Activated naive CD8-positive, alpha-beta T cell treated with anti-CD3 and anti-CD28 coated beads for 36 hours (primary cell): ENCODE measurements around the gene HSF2BP. TPM values are rescaled to one million over a fixed set of nuclear protein-coding genes. Genes with fewer than 3 reads are reported as not detected.
A peak's percentile ranks its signal among the peaks of the same experiment; 100 is the strongest.

ENCODE experiments used
- DNase-seq: peaks from one replicate; pipeline ENCODE4 v3.0.0; 2021
- H3K27ac Mint-ChIP-seq: one replicate; pipeline ENCODE4 v1.8.0; 2022; ENCODE audit warnings: mild to moderate bottlenecking, moderate library complexity, mixed read lengths
- H3K27me3 Mint-ChIP-seq: one replicate; pipeline ENCODE4 v1.8.0; 2022; ENCODE audit warnings: mild to moderate bottlenecking, mixed read lengths
- H3K36me3 Mint-ChIP-seq: one replicate; pipeline ENCODE4 v1.8.0; 2021; ENCODE audit warnings: mild to moderate bottlenecking, mixed read lengths
- H3K4me1 Mint-ChIP-seq: one replicate; pipeline ENCODE4 v1.8.0; 2021; ENCODE audit warnings: mixed read lengths
- H3K4me3 Mint-ChIP-seq: one replicate; pipeline ENCODE4 v1.8.0; 2022; ENCODE audit warnings: mild to moderate bottlenecking, moderate library complexity, mixed read lengths
- H3K9me3 Mint-ChIP-seq: one replicate; pipeline ENCODE4 v1.8.0; 2022; ENCODE audit warnings: mixed read lengths
- total RNA-seq, 2 experiments: library from RNA; stranded (reverse); gene quantifications; one replicate each; pipeline ENCODE4 v1.2.3, GENCODE V29; 2021

HSF2BP gene
- total RNA-seq, 2 experiments from 2014 or later, result 0.68 to 1.2 TPM

DNA sequence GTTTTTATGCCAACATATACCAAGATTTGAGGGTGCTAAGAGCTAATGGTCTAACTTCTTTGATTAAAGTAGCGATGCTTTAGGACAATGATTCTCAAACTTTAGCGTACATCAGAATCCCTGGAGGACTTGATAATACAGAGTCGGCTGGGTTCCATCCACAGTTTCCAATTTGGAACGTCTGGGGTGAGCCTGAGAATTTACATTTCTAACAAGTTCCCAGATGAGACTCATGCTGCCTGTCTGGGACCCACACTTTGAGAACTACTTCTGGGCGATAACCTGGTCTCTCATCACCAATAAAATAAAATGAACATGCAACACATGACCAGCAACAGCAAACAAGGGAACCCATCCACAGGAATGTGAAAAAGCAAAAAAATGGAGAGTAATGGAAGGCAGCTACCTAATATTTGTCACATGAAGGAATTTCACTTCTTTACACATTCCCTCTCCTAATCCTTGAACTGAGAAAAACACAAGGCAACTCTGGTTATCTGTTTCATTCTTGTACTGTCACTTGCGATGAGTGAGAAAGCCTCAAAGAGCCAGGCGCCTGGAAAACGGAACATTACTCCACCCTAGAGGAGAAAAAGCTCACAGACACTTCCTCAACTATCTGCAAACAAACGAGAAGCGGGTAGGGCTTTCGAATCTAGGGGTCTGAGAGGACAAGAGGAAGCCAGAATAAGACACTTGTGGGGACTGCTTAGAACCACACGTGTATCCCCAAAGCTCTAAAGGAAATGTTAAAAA is 14.0 kb downstream of the HSF2BP start:
- Mint-ChIP-seq H3K9me3 (no peaks in the 10 kb centered on the region), H3K4me1 (peaks cover 16% of the 10 kb centered on the region), H3K27ac (no peak overlapping the region), H3K36me3 (no peaks in the 10 kb centered on the region), H3K27me3 (no peaks in the 10 kb centered on the region), H3K4me3 (peak overlapping the region; percentile 33)
- DNase-seq, result peak; percentile 7

DNA sequence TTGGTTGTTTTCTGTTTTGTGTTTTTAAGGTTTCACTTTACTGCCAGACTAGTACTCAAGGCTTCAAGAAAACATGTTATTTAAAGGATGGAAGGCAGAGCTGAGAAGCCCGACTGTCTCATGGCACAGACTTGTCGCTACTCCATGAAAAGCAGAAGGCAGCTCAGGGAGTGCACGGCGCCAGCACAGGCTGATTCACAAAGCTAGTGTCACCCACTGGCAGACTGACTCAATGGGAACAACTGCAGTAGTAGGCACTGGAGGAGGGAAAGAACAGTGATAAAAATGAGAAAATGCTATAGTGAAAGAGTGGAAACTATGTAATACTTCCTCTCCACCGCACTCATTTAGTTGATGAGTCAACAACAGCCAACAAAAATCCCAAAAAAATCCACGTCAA is 14.7 kb downstream of the HSF2BP start:
- Mint-ChIP-seq H3K36me3 (no peaks in the 10 kb centered on the region), H3K9me3 (no peaks in the 10 kb centered on the region), H3K4me3 (no peak overlapping the region), H3K27me3 (no peaks in the 10 kb centered on the region), H3K27ac (no peak overlapping the region), H3K4me1 (peaks cover 17% of the 10 kb centered on the region)
- no peak for DNase-seq

DNA sequence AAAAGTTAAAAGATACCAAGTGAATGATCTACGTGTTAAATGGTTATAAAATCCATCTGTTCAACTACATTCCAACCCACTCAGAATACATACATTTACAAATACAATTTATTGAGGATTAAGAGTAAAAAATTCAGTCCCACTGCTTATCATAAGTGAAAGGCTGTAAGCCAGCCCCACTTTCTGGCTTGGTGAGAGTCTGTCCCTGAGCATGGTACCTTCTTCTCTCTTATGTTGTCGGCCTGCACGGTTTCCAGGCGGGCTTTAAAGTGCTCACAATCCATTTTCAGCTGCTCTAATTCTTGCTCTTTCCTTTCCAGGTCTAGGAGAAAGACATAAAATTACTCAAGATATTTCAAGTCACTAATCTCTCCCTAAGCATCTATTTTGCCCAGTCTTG is 15.2 kb downstream of the HSF2BP start:
- Mint-ChIP-seq H3K27me3 (no peaks in the 10 kb centered on the region), H3K4me3 (no peak overlapping the region)

DNA sequence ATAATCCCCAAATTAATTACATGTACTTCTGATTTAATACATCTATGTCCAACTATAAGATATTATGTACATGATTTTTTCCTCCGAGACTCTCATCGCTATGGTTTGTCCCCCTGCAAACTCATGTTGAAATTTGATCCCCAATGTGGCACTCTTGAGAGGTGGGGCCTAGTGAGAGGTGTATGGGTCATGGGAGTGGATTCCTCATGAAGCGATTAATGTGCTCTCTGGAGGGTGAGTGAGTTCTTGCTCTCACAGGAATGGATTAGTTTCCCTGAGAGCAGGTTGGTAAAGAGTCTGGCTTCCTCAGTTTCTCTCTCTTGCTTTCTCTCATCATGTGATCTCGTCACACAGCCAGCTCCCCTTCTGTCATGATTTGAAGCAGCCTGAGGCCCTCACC is 16.1 kb downstream of the HSF2BP start:
- H3K27me3 Mint-ChIP-seq, result no peaks in the 10 kb centered on the region
- H3K4me3 Mint-ChIP-seq, result no peak overlapping the region
- H3K36me3 Mint-ChIP-seq, result no peaks in the 10 kb centered on the region
- H3K27ac Mint-ChIP-seq, result no peak overlapping the region
- H3K4me1 Mint-ChIP-seq, result peaks cover 24% of the 10 kb centered on the region
- no peak for DNase-seq
- H3K9me3 Mint-ChIP-seq, result no peaks in the 10 kb centered on the region

More for the DNA sequence above, 15.2 kb downstream of the HSF2BP start:
- no peaks in the 10 kb centered on the region for H3K9me3 Mint-ChIP-seq
- no peak for DNase-seq
- H3K36me3 Mint-ChIP-seq, result no peaks in the 10 kb centered on the region
- H3K27ac Mint-ChIP-seq, result no peak overlapping the region
- peaks cover 22% of the 10 kb centered on the region for H3K4me1 Mint-ChIP-seq

DNA sequence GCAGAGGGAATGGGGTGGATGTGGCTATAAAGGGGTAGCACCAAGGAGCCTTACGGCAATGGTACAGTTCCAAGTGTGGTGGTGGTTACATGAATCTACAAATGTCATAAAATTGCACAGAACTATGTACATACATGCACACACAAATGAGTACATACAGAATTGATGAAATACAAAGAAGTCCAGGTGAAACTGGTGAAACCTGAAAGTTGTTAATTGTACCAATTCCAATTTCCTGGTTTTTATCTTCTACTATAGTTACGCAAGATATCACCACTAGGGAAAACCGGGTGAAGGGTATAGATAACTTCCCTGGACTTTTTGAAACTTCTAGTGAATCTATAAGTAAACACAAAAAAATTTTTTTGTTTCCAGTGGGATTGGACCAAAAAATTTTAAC is 18.9 kb downstream of the HSF2BP start:
- Mint-ChIP-seq H3K27ac (no peak overlapping the region), H3K36me3 (no peaks in the 10 kb centered on the region), H3K27me3 (no peaks in the 10 kb centered on the region), H3K9me3 (no peaks in the 10 kb centered on the region), H3K4me3 (no peak overlapping the region), H3K4me1 (peaks cover 10% of the 10 kb centered on the region)
- no peak for DNase-seq

DNA sequence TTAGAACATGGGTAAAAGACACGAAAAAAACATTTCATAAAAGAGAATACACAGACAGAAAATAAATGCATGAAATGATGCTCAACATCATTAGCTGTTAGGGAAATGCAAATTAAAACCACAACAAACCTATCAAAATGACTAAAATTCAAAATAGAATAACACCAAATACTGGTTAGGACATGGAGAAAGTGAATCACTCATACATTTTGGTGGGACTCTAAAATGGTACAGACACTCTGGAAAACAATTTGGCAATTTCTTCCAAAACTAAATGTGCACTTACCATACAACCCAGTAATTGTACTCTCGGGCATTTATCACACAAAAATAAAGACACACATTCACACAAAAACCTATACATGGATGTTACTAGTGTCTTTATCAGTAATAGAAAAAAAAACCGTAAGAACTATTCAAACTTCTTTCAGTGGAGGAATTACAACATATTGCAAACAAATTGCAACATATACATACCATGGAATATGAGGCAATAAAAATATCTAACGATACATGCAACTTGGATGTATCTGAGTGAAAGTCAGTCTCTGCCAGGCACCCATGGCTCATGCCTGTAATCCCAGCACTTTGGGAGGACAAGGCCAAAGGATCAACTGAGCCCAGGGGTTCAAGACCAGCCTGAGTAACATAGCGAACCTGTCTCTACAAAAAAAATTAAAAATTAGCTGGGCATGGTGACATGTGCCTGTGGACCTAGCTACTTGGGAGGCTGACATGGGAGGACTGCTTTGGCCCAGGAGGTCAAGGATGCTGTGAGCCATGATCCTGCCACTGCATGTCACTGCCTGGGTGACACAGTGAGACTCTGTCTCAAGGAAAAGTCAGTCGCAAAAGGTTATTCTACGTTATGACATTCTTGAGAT is 19.6 kb downstream of the HSF2BP start:
- no peaks in the 10 kb centered on the region for H3K27me3 Mint-ChIP-seq
- no peak overlapping the region for H3K27ac Mint-ChIP-seq
- no peaks in the 10 kb centered on the region for H3K36me3 Mint-ChIP-seq
- no peaks in the 10 kb centered on the region for H3K9me3 Mint-ChIP-seq
- H3K4me3 Mint-ChIP-seq, result no peak overlapping the region
- H3K4me1 Mint-ChIP-seq, result peaks cover 7% of the 10 kb centered on the region
- no peak for DNase-seq

DNA sequence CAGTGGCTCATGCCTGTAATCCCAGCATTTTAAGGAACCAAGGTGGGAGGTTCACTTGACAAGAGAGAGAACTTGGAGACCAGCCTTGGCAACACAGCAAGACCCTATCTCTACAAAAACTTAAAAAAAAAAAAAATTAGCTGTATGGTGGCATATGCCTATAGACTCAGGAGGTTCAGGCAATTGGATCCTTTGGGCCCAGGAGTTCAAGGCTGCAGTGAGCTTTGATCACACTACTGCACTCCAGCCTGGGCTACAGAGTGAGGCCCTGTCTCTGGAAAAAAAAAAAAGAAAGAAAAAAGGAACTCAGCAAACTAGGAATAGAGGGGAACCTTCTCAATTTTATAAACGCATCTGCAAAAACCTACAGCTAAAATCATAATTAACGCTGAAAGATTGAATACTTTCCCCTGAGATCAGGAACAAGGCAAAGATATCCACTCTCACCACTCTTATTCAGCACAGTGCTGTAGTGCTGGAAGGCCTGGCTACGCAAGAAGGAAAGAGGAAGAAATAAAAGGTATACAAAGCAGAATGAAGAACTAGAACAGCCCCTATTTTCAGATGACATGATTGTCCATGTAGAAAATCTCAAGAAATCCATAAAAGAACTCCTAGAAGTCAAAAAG is 21.6 kb downstream of the HSF2BP start:
- DNase-seq, result no peak
- no peak overlapping the region for H3K4me3 Mint-ChIP-seq
- H3K4me1 Mint-ChIP-seq, result peaks cover 7% of the 10 kb centered on the region
- H3K27me3 Mint-ChIP-seq, result no peaks in the 10 kb centered on the region
- no peak overlapping the region for H3K27ac Mint-ChIP-seq
- no peaks in the 10 kb centered on the region for H3K9me3 Mint-ChIP-seq
- H3K36me3 Mint-ChIP-seq, result no peaks in the 10 kb centered on the region

DNA sequence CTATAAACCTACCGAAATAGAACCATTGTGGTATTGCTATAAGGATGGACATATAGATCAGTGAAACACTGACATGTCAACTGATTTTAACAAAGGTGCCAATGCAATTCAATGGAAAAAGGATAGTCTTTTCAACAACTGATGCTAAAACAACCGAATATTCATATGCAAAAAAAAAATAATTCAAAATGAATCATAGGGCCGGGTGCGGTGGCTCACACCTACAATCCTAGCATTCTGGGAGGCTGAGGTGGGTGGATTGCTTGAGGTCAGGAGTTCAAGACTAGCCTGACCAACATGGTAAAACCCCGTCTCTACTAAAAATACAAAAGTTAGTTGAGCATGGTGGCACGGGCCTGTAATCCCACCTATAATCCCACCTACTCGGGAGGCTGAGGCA is 23.9 kb downstream of the HSF2BP start:
- no peaks in the 10 kb centered on the region for H3K36me3 Mint-ChIP-seq
- H3K9me3 Mint-ChIP-seq, result no peaks in the 10 kb centered on the region
- H3K27me3 Mint-ChIP-seq, result no peaks in the 10 kb centered on the region
- peaks cover 7% of the 10 kb centered on the region for H3K4me1 Mint-ChIP-seq
- no peak overlapping the region for H3K27ac Mint-ChIP-seq
- no peak for DNase-seq
- H3K4me3 Mint-ChIP-seq, result no peak overlapping the region

DNA sequence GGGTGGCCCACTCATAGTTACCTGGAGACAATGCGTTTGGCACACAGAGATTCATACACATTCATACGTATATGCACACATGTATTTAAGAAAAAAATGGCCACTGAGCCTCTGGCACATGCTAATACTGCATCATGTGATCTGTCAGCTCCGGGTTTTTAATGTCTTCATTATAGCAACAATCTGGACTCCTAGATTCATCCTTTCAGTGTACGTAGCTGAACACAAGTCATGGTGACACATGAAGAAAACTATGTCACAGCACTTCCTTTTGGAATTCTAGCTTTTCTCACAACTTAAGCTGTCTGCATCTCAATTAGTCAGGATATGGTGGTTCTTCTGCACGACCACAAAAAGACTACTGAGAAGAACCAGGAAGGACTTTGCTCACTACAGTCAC is 24.7 kb downstream of the HSF2BP start:
- Mint-ChIP-seq H3K27ac (no peak overlapping the region), H3K27me3 (no peaks in the 10 kb centered on the region), H3K4me3 (no peak overlapping the region), H3K4me1 (peaks cover 7% of the 10 kb centered on the region), H3K36me3 (no peaks in the 10 kb centered on the region), H3K9me3 (no peaks in the 10 kb centered on the region)
- no peak for DNase-seq

DNA sequence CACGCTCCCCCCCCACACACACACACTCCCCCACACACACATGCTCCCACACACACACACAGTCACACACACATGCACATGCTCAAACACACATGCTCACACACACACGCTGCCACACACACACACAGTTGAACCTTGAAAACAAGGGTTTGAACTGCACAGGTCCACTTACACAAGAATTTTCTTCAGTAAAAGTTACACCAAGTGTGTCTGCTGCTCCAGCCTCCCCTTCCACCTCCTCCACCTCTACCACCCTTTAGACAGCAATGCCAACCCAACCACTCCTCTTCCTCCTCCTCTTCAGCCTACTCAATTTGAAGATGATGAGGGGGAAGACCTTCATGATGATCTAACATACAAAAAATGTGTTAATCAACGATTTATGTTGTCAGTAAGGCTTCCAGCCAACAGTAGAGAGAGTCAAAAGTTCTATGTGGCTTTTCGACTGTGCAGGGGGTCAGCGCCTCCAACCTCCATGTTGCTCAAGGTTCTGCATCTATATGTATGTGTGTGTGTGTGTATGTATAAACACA is 26.8 kb downstream of the HSF2BP start:
- Mint-ChIP-seq H3K4me3 (no peak overlapping the region), H3K27me3 (no peaks in the 10 kb centered on the region), H3K4me1 (no peaks in the 10 kb centered on the region), H3K9me3 (no peaks in the 10 kb centered on the region), H3K36me3 (peaks cover 3% of the 10 kb centered on the region), H3K27ac (no peak overlapping the region)
- no peak for DNase-seq

DNA sequence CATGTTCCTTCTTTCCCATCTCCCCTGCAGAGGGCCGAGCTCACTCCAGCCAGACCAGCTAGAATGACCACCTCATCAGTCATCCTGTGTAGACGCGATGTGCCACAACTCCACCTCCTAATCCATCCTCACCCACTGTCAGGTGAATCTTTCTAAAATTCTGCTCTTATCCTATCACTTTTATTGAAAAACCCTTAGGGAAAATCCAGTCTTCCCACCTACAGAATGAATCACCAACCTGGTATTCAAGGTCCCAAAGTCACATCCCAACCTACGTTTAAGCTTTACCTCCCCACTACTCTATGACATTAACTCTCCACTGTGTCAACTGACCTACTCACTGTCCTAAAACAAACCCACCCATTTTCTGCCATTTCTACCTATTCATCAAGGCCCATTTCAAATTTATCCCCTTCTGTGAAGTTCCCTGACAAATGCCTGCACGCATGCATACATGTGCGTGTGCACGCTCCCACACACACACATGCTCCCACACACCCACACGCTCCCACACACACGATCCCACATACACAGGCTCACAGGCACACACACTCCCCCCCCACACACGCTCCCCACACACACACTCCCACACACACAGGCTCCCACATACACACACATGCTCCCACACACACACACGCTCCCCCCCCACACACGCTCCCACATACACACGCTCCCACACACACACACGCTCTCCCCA is 27.7 kb downstream of the HSF2BP start:
- H3K27me3 Mint-ChIP-seq, result no peaks in the 10 kb centered on the region
- peaks cover 3% of the 10 kb centered on the region for H3K36me3 Mint-ChIP-seq
- no peak for DNase-seq
- no peaks in the 10 kb centered on the region for H3K4me1 Mint-ChIP-seq
- no peak overlapping the region for H3K4me3 Mint-ChIP-seq
- no peak overlapping the region for H3K27ac Mint-ChIP-seq
- no peaks in the 10 kb centered on the region for H3K9me3 Mint-ChIP-seq

DNA sequence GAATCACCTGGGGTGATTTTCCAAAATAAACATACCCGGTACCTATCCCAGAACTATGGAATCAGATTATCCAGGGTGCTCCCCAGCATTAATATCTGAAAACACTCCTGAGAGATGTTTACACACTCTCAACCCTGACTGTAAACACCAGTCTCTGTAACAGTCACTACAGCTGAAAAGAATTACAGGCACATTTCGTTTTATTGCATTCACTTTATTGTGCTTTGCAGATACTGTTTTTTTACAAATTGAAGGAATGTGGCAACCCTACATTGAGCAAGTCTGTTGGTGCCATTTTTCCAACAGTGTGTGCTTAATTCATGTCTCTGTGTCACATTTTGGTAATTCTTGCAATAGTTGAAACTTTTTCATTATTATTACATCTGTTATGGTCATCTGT is 31.8 kb downstream of the HSF2BP start:
- Mint-ChIP-seq H3K27me3 (no peaks in the 10 kb centered on the region), H3K27ac (no peak overlapping the region), H3K4me1 (no peaks in the 10 kb centered on the region), H3K9me3 (no peaks in the 10 kb centered on the region), H3K36me3 (peaks cover 3% of the 10 kb centered on the region), H3K4me3 (no peak overlapping the region)
- DNase-seq, result no peak

DNA sequence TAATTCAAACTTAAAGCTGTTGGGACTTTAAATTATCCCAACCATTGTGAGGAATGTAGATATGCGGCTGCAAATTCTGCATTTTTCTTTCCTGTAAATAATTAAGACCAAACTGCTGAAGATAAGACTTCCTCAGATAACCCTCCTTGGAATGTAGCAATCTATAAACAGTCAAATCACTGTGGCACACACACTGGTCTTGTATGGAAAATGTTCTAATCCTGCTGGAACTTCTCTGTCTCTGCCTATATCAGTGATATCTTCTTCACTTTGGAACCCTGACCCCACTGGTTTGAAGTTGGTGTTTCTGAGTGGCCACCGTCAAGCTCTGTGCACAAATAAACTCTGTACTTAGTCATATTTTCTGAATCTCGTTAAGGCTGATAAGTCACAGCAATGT is 32.9 kb downstream of the HSF2BP start:
- no peaks in the 10 kb centered on the region for H3K9me3 Mint-ChIP-seq
- no peak overlapping the region for H3K27ac Mint-ChIP-seq
- DNase-seq, result no peak
- no peaks in the 10 kb centered on the region for H3K27me3 Mint-ChIP-seq
- H3K36me3 Mint-ChIP-seq, result peaks cover 3% of the 10 kb centered on the region
- no peaks in the 10 kb centered on the region for H3K4me1 Mint-ChIP-seq
- H3K4me3 Mint-ChIP-seq, result no peak overlapping the region

DNA sequence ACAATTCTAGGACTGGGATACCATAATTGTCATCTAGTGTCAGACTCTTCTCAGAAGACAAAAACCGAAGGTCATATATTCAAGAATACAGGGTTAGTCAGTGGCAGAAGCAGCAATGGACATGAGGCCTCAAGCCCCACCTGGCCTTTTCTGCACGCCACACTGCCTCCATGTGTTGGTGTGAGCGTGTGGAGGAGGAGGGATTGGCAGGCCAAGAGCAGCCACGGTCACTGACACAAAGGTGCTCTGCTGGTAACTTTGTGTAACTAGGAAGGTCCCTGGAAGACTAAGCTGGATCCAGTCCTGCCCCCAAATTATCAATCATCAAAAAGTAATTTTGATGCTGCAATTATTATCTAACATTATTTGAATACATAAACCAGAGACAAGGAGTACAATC is 34.9 kb downstream of the HSF2BP start:
- DNase-seq, result no peak
- H3K27me3 Mint-ChIP-seq, result no peaks in the 10 kb centered on the region
- peaks cover 11% of the 10 kb centered on the region for H3K36me3 Mint-ChIP-seq
- no peak overlapping the region for H3K27ac Mint-ChIP-seq
- peaks cover 10% of the 10 kb centered on the region for H3K9me3 Mint-ChIP-seq
- H3K4me1 Mint-ChIP-seq, result peaks cover 2% of the 10 kb centered on the region
- H3K4me3 Mint-ChIP-seq, result no peak overlapping the region

DNA sequence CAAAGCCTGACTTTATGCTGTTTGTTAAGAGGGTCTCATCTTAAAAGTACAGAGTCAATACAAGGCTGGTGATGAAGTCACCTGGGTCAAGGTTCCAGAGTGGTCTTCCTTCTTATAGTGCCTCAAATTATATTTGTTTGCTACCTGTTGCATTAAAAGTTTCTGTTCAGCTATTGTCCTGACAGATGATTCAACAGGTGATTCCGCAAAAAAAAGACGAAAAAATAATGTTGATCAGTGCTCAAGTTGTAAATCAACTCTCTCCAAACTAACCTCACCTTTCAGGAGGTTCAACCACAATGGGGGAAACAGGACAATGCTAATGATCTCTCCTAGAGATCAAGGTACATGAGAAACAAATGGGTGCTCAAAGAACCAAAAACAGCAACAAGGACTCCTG is 35.7 kb downstream of the HSF2BP start:
- H3K27ac Mint-ChIP-seq, result no peak overlapping the region
- peaks cover 10% of the 10 kb centered on the region for H3K9me3 Mint-ChIP-seq
- no peak overlapping the region for H3K4me3 Mint-ChIP-seq
- no peak for DNase-seq
- peaks cover 2% of the 10 kb centered on the region for H3K4me1 Mint-ChIP-seq
- H3K36me3 Mint-ChIP-seq, result peaks cover 13% of the 10 kb centered on the region
- H3K27me3 Mint-ChIP-seq, result no peaks in the 10 kb centered on the region
